Endothelial cell of umbilical vein (primary cell): ENCODE measurements around the gene SNU13. TPM values are rescaled to one million over a fixed set of nuclear protein-coding genes. Genes with fewer than 3 reads are reported as not detected.

Experiments used
- BruUV-seq: library from RNA; stranded (reverse); fragments of 400-500 nt; replicated peaks from 2 replicates; lab custom pipeline; 2021; lab: Mats Ljungman, UMichigan
- CTCF ChIA-PET: fragments of 300-600, 350-600 bp; sonication (Branson Sonifier 250); formaldehyde crosslinking; loops from one replicate; lab custom pipeline; 2021; ENCODE audit warnings: antibody characterized with exemption, inconsistent platforms; lab: Charles Lee
- POLR2A ChIA-PET: fragments of 300-600, 350-600 bp; sonication (Branson Sonifier 250); formaldehyde crosslinking; loops from one replicate; lab custom pipeline; 2021; ENCODE audit warnings: antibody characterized with exemption, inconsistent platforms; lab: Charles Lee
- DNase-seq: peaks from one replicate; pipeline ENCODE4 v3.0.0-alpha.2; 2011; ENCODE audit warnings: low read depth, low spot score
- FAIRE-seq: peaks from 2 replicates; lab custom pipeline; 2011; peaks lifted over from hg19 to GRCh38; lab: Jason Lieb, UNC
- H2AFZ ChIP-seq: 2 replicates; pipeline ENCODE4 v1.6.0; 2012; ENCODE audit warnings: low read depth, low read length, control low read depth, inconsistent platforms
- H3K27ac ChIP-seq: 2 replicates; pipeline ENCODE4 v1.5.1; 2011; ENCODE audit warnings: low read depth, mild to moderate bottlenecking, control low read depth, low read length, moderate library complexity; ENCODE audit not compliant: insufficient read depth
- H3K27me3 ChIP-seq, 2 experiments: 2 replicates each; pipeline versions ENCODE4 v1.6.0 to v1.6.1; 2011; ENCODE audit warnings: low read length in 2 of 2, mixed read lengths in 1 of 2; ENCODE audit not compliant: control insufficient read depth in 2 of 2, insufficient read depth in 2 of 2
- H3K36me3 ChIP-seq, 2 experiments: 2 replicates in 1 of 2; 3 replicates in 1 of 2; pipeline ENCODE4 v1.5.1; 2011; ENCODE audit warnings: low read length in 2 of 2, mild to moderate bottlenecking in 1 of 2, moderate library complexity in 1 of 2; ENCODE audit not compliant: control insufficient read depth in 2 of 2, insufficient read depth in 2 of 2; ENCODE audit errors: extremely low read depth in 1 of 2
- H3K4me1 ChIP-seq: 3 replicates; pipeline ENCODE4 v1.5.1; 2011; ENCODE audit warnings: mild to moderate bottlenecking, low read length; ENCODE audit not compliant: control insufficient read depth, insufficient read depth; ENCODE audit errors: extremely low read depth
- H3K4me2 ChIP-seq: 2 replicates; pipeline ENCODE4 v1.6.1; 2011; ENCODE audit warnings: low read length, control low read depth, mixed read lengths; ENCODE audit not compliant: insufficient read depth
- H3K4me3 ChIP-seq, 3 experiments: fragments of 200-600 bp in 1 of 3; sonication (generic), shearing (Covaris generic) in 1 of 3; replicated peaks in 1 of 3; 2 replicates each; pipeline ENCODE4 v1.5.1; 2011 to 2016; ENCODE audit warnings: control low read depth in 3 of 3, low read length in 3 of 3, mild to moderate bottlenecking in 2 of 3, inconsistent platforms in 1 of 3, low read depth in 1 of 3, moderate library complexity in 1 of 3; ENCODE audit not compliant: insufficient read depth in 1 of 3
- H3K79me2 ChIP-seq: 2 replicates; pipeline ENCODE4 v1.6.0; 2012; ENCODE audit warnings: low read length, inconsistent platforms; ENCODE audit not compliant: control insufficient read depth, insufficient read depth
- H3K9ac ChIP-seq: replicated peaks from 2 replicates; pipeline ENCODE3; 2011; ENCODE audit warnings: low read length, control low read depth; ENCODE audit not compliant: insufficient read depth; ENCODE audit errors: extremely low read depth
- H3K9me1 ChIP-seq: replicated peaks from 3 replicates; pipeline ENCODE4 v1.6.0; 2011; ENCODE audit warnings: mild to moderate bottlenecking, low read length; ENCODE audit not compliant: control insufficient read depth, insufficient read depth; ENCODE audit errors: extremely low read depth
- H3K9me3 ChIP-seq: replicated peaks from 2 replicates; pipeline ENCODE4 v1.5.1; 2012; ENCODE audit warnings: low read length, inconsistent platforms; ENCODE audit not compliant: control insufficient read depth, insufficient read depth
- H4K20me1 ChIP-seq: replicated peaks from 2 replicates; pipeline ENCODE3; 2011; ENCODE audit warnings: mild to moderate bottlenecking, low read length; ENCODE audit not compliant: control insufficient read depth, insufficient read depth; ENCODE audit errors: extremely low read depth
- CTCF ChIP-seq, 2 donors: IDR thresholded peaks; 1 replicate in 1 of 2; 2 replicates in 1 of 2; pipeline ENCODE4 v1.5.1; 2011; ENCODE audit warnings: low read length in 2 of 2, mild to moderate bottlenecking in 2 of 2, moderate library complexity in 2 of 2, control low read depth in 1 of 2, inconsistent platforms in 1 of 2, low read depth in 1 of 2; ENCODE audit not compliant: insufficient read depth in 1 of 2; ENCODE audit errors: extremely low read depth in 1 of 2
- FOS ChIP-seq: IDR thresholded peaks from 2 replicates; pipeline ENCODE4 v1.6.1; 2011; ENCODE audit warnings: mild to moderate bottlenecking, low read length, moderate library complexity, borderline replicate concordance; ENCODE audit not compliant: insufficient read depth
- JUN ChIP-seq: IDR thresholded peaks from 2 replicates; pipeline ENCODE4 v1.6.1; 2011; ENCODE audit warnings: borderline replicate concordance, low read depth; ENCODE audit not compliant: insufficient read length, insufficient read depth
- MAX ChIP-seq: IDR thresholded peaks from 2 replicates; pipeline ENCODE4 v1.6.1; 2011; ENCODE audit not compliant: insufficient read depth, insufficient read length
- POLR2A ChIP-seq: IDR thresholded peaks from 2 replicates; pipeline ENCODE4 v1.6.1; 2012; ENCODE audit warnings: low read depth, mild to moderate bottlenecking, control low read depth, low read length
- dilution Hi-C: fragments of 300-500 bp; cut with MboI; formaldehyde crosslinking; loops from one replicate; pipeline ENCODE4 v1.15.0; 2019; ENCODE audit warnings: low sequenced_read_pairs; ENCODE audit not compliant: extremely low pct_ligation_motif_present
- intact Hi-C: fragments of 100-400 bp; cut with micrococcal nuclease; formaldehyde crosslinking; loops from one replicate; pipeline ENCODE4 v1.10.0; 2022
- polyA plus RNA-seq, 4 experiments: library from polyadenylated mRNA; depleted of rRNA in 3 of 4; stranded (reverse) in 3 of 4; unstranded in 1 of 4; fragments of >200 nt; gene quantifications; 2 replicates each; pipeline versions ENCODE4 v1.2.1 to v1.2.3, GENCODE V29; 2011 to 2012; ENCODE audit warnings: missing spikeins in 1 of 4
- total RNA-seq: library from RNA; stranded (reverse); gene quantifications from 2 replicates; pipeline ENCODE4 v1.2.3, GENCODE V29; 2021

SNU13 gene
- total and polyA plus RNA-seq, 2 donors (not counting 3 experiments of a cell fraction or from before 2014, with no cell fraction given), result 138 to 194 TPM

GRCh38 chr22:41676134-41676533 is 12.5 kb downstream of the SNU13 start:
- H3K9me1 ChIP-seq, result no peaks in the 10 kb centered on the region
- POLR2A ChIA-PET, result interaction anchor here (0.7 kb wide), 1 partner anchor 9 kb away, joined by 5 read pairs; no protein-coding TSS in a partner anchor
- intact Hi-C loops, result no loop called here
- H3K79me2 ChIP-seq, result peaks cover 32% of the 10 kb centered on the region
- DNase-seq (no peak), FAIRE-seq (no peak)
- no peak overlapping the region for H3K4me3 ChIP-seq
- dilution Hi-C loops, result no loop called here
- no peak overlapping the region for H3K9ac ChIP-seq
- H3K36me3 ChIP-seq, result peaks cover 0 to 26% of the 10 kb centered on the region in 2 experiments
- TF ChIP-seq JUN, result no peak
- H3K27me3 ChIP-seq, result no peaks in the 10 kb centered on the region
- no peaks in the 10 kb centered on the region for H3K9me3 ChIP-seq
- no peak overlapping the region for H3K4me2 ChIP-seq
- H2AFZ ChIP-seq, result no peak overlapping the region
- no peak overlapping the region for H3K27ac ChIP-seq
- no peaks in the 10 kb centered on the region for H3K4me1 ChIP-seq
- no peaks in the 10 kb centered on the region for H4K20me1 ChIP-seq
- no TSS peak for BruUV-seq
- CTCF ChIA-PET, result no interaction called here

- CTCF ChIA-PET, result interaction anchor here (0.7 to 1.5 kb wide), 3 partner anchors 8 to 266 kb away, joined by 3 to 5 read pairs (median 5); no protein-coding TSS in a partner anchor
- intact Hi-C loops (no loop called here), dilution Hi-C loops (no loop called here)
- no peaks in the 10 kb centered on the region for H3K9me1 ChIP-seq
- no peak overlapping the region for H3K4me2 ChIP-seq
- H2AFZ ChIP-seq, result no peak overlapping the region
- FAIRE-seq (no peak), DNase-seq (no peak)
- H4K20me1 ChIP-seq, result no peaks in the 10 kb centered on the region
- H3K9me3 ChIP-seq, result no peaks in the 10 kb centered on the region
- H3K79me2 ChIP-seq, result peaks cover 19% of the 10 kb centered on the region
- POLR2A ChIA-PET, result interaction anchor here (0.6 kb wide), 1 partner anchor 93 kb away, joined by 3 read pairs; no protein-coding TSS in a partner anchor
- TF ChIP-seq MAX, result no peak
- TF ChIP-seq CTCF (IDR thresholded peaks at IDR 0.05; ENCODE audit: extremely low read depth in 1 of 2, insufficient read depth in 1 of 2, low read depth in 1 of 2, low read length in 2 of 2), result no peak
- no peak for TF ChIP-seq POLR2A
- no peak for TF ChIP-seq FOS
- no peak for TF ChIP-seq JUN
- no peaks in the 10 kb centered on the region for H3K27me3 ChIP-seq
- no peak overlapping the region for H3K9ac ChIP-seq
- H3K4me1 ChIP-seq, result no peaks in the 10 kb centered on the region
- no TSS peak for BruUV-seq
- H3K4me3 ChIP-seq, result no peak overlapping the region
- no peak overlapping the region for H3K27ac ChIP-seq
- peaks cover 0 to 22% of the 10 kb centered on the region in 2 experiments for H3K36me3 ChIP-seq
Measured at GRCh38 chr22:41674846-41675340, 13.8 kb downstream of the SNU13 start.
